Upper lobe of left lung (tissue), 4 donors: ENCODE results near the gene COL15A1.
"Not testable (repeated sequence)": the region's sequence is repeated elsewhere in the genome, so short reads cannot be mapped to it uniquely, and the experiment has no call there.

ENCODE experiments used
- CTCF ChIP-seq, 6 experiments: fragments of 450-650 bp in 4 of 6; fragments of 200-600 bp in 2 of 6; sonication (generic) in 2 of 6; IDR thresholded peaks; one replicate each; pipeline ENCODE4 v1.5.1; 2016 to 2019; ENCODE audit warnings: antibody characterized with exemption in 6 of 6
- EP300 ChIP-seq, 4 donors: sonication (generic); formaldehyde crosslinking; IDR thresholded peaks; one replicate each; pipeline ENCODE4 v1.5.1; 2017; ENCODE audit warnings: antibody characterized with exemption in 4 of 4, control low read depth in 2 of 4

DNA sequence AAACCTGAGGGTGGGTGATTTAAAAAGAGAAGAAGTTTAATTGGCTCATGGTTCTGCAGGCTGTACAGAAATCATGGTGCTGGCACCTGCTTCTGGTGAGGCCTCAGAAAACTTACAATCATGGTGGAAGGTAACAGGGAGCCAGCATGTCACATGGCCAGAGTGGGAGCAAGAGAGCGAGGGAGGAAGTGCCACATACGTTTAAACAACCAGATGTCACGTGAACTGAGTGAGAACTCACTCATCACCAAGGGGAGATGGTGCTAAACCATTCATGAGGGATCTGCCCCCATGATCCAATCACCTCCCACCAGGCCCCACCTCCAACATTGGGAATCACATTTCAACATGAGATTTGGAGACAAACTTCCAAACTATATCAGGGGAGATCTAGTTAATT is 41.9 kb upstream of the COL15A1 start:
- not testable (repeated sequence) for TF ChIP-seq CTCF, EP300 (IDR thresholded peaks at IDR 0.05)
